Mucosa of rectum (tissue), 2 donors: ENCODE data around the gene KIAA1958.

Experiments used
- H3K27ac ChIP-seq, 2 donors: one replicate each; pipeline ENCODE4 v1.7.0; 2013; ENCODE audit warnings: inconsistent platforms in 2 of 2, low read depth in 2 of 2, low read length in 2 of 2
- H3K27me3 ChIP-seq, 2 donors: one replicate each; pipeline ENCODE4 v1.7.0; 2013; ENCODE audit warnings: low read length in 2 of 2; ENCODE audit not compliant: control insufficient read depth in 2 of 2, insufficient read depth in 2 of 2
- H3K36me3 ChIP-seq, 2 donors: one replicate each; pipeline ENCODE4 v1.7.0; 2013; ENCODE audit warnings: low read length in 2 of 2; ENCODE audit not compliant: control insufficient read depth in 2 of 2, insufficient read depth in 2 of 2
- H3K4me1 ChIP-seq, 2 donors: one replicate each; pipeline ENCODE4 v1.7.0; 2013; ENCODE audit warnings: low read length in 2 of 2, mild to moderate bottlenecking in 1 of 2; ENCODE audit not compliant: control insufficient read depth in 2 of 2, insufficient read depth in 2 of 2
- H3K4me3 ChIP-seq, 2 donors: one replicate each; pipeline ENCODE4 v1.7.0; 2013; ENCODE audit warnings: low read length in 2 of 2
- H3K9ac ChIP-seq, 2 donors: one replicate each; pipeline ENCODE4 v1.7.0; 2013; ENCODE audit warnings: low read length in 2 of 2, low read depth in 1 of 2, mild to moderate bottlenecking in 1 of 2
- H3K9me3 ChIP-seq, 2 donors: one replicate each; pipeline ENCODE4 v1.7.0; 2013; ENCODE audit warnings: low read length in 2 of 2; ENCODE audit not compliant: control insufficient read depth in 2 of 2
- donor health status: healthy.
- donor health status: Normal muscosa, but diverticular disease.

The KIAA1958 gene

GRCh38 chr9:112617371-112617770, 130.7 kb downstream of the KIAA1958 start:
- no peak overlapping the region for H3K9ac ChIP-seq
- H3K27me3 ChIP-seq = no peaks in the 10 kb centered on the region
- H3K4me1 ChIP-seq = no peaks in the 10 kb centered on the region
- peaks cover 0 to 3% of the 10 kb centered on the region in 2 donors for H3K36me3 ChIP-seq
- H3K9me3 ChIP-seq = no peaks in the 10 kb centered on the region
- H3K4me3 ChIP-seq = no peak overlapping the region
- no peak overlapping the region for H3K27ac ChIP-seq

GRCh38 chr9:112618385-112619009, 131.9 kb downstream of the KIAA1958 start:
- Histone ChIP-seq H3K4me3 (no peak overlapping the region), H3K9ac (no peak overlapping the region), H3K4me1 (no peaks in the 10 kb centered on the region), H3K27ac (no peak overlapping the region), H3K9me3 (no peaks in the 10 kb centered on the region), H3K27me3 (no peaks in the 10 kb centered on the region), H3K36me3 (peaks cover 0 to 3% of the 10 kb centered on the region in 2 donors)

GRCh38 chr9:112620388-112620787, 133.8 kb downstream of the KIAA1958 start:
- no peak overlapping the region for H3K9ac ChIP-seq
- H3K36me3 ChIP-seq = peaks cover 0 to 3% of the 10 kb centered on the region in 2 donors
- H3K4me1 ChIP-seq = no peaks in the 10 kb centered on the region
- no peak overlapping the region for H3K4me3 ChIP-seq
- H3K27me3 ChIP-seq = no peaks in the 10 kb centered on the region
- H3K9me3 ChIP-seq = no peaks in the 10 kb centered on the region
- no peak overlapping the region for H3K27ac ChIP-seq

GRCh38 chr9:112621018-112621655, 134.5 kb downstream of the KIAA1958 start:
- Histone ChIP-seq H3K36me3 (peaks cover 0 to 3% of the 10 kb centered on the region in 2 donors), H3K27ac (no peak overlapping the region), H3K9ac (no peak overlapping the region), H3K27me3 (no peaks in the 10 kb centered on the region), H3K4me1 (no peaks in the 10 kb centered on the region), H3K9me3 (no peaks in the 10 kb centered on the region), H3K4me3 (no peak overlapping the region)

- no peaks in the 10 kb centered on the region for H3K36me3 ChIP-seq
- H3K4me3 ChIP-seq = no peak overlapping the region
- H3K27me3 ChIP-seq = no peaks in the 10 kb centered on the region
- no peaks in the 10 kb centered on the region for H3K4me1 ChIP-seq
- H3K27ac ChIP-seq = no peak overlapping the region
- H3K9me3 ChIP-seq = no peaks in the 10 kb centered on the region
- H3K9ac ChIP-seq = no peak overlapping the region
These were observed 136.6 kb downstream of the KIAA1958 start for GRCh38 chr9:112623198-112623597.

- H3K27ac ChIP-seq = no peak overlapping the region
- no peak overlapping the region for H3K4me3 ChIP-seq
- H3K27me3 ChIP-seq = no peaks in the 10 kb centered on the region
- no peaks in the 10 kb centered on the region for H3K4me1 ChIP-seq
- no peaks in the 10 kb centered on the region for H3K9me3 ChIP-seq
- no peak overlapping the region for H3K9ac ChIP-seq
- no peaks in the 10 kb centered on the region for H3K36me3 ChIP-seq
These were observed 138.4 kb downstream of the KIAA1958 start for GRCh38 chr9:112624711-112625707.

GRCh38 chr9:112629671-112630485, 143.3 kb downstream of the KIAA1958 start:
- Histone ChIP-seq H3K27me3 (no peaks in the 10 kb centered on the region), H3K27ac (no peak overlapping the region), H3K36me3 (no peaks in the 10 kb centered on the region), H3K9ac (no peak overlapping the region), H3K4me3 (no peak overlapping the region), H3K4me1 (no peaks in the 10 kb centered on the region), H3K9me3 (no peaks in the 10 kb centered on the region)

- Histone ChIP-seq H3K9me3 (no peaks in the 10 kb centered on the region), H3K9ac (no peak overlapping the region), H3K27ac (no peak overlapping the region), H3K27me3 (no peaks in the 10 kb centered on the region), H3K4me1 (no peaks in the 10 kb centered on the region), H3K36me3 (no peaks in the 10 kb centered on the region), H3K4me3 (no peak overlapping the region)
These were observed 144.9 kb downstream of the KIAA1958 start for GRCh38 chr9:112631313-112632070.

GRCh38 chr9:112640311-112640710, 153.7 kb downstream of the KIAA1958 start:
- Histone ChIP-seq H3K36me3 (no peaks in the 10 kb centered on the region), H3K4me3 (no peak overlapping the region), H3K27ac (no peak overlapping the region), H3K27me3 (no peaks in the 10 kb centered on the region), H3K9me3 (peaks cover 0 to 6% of the 10 kb centered on the region in 2 donors), H3K9ac (no peak overlapping the region), H3K4me1 (no peaks in the 10 kb centered on the region)
